ENCODE measurements around the gene RAB6B. TPM values are rescaled to one million over a fixed set of nuclear protein-coding genes. Genes with fewer than 3 reads are reported as not detected.

RAB6B gene
- total RNA-seq, 1 donor from 2014 or later, result 0.65 TPM

- intact Hi-C loops (cut with micrococcal nuclease), result no loop called here
- H3K9me3 Mint-ChIP-seq, result no peaks in the 10 kb centered on the region
- H3K36me3 Mint-ChIP-seq (ENCODE audit: low read depth), result no peaks in the 10 kb centered on the region
- no peak overlapping the region for H3K4me3 Mint-ChIP-seq
- no peaks in the 10 kb centered on the region for H3K4me1 Mint-ChIP-seq (ENCODE audit: low read depth)
- H3K27ac Mint-ChIP-seq, result no peak overlapping the region
- H3K27me3 Mint-ChIP-seq (ENCODE audit: insufficient read depth), result peaks cover 5% of the 10 kb centered on the region
- DNase-seq (ENCODE audit: low spot score), result no peak
These were observed 59.1 kb downstream of the RAB6B start for GRCh38 chr3:133836497-133837158.

- DNase-seq (ENCODE audit: low spot score), result no peak
- H3K27me3 Mint-ChIP-seq (ENCODE audit: insufficient read depth), result peaks cover 5% of the 10 kb centered on the region
- H3K4me1 Mint-ChIP-seq (ENCODE audit: low read depth), result no peaks in the 10 kb centered on the region
- no peak overlapping the region for H3K27ac Mint-ChIP-seq
- no peaks in the 10 kb centered on the region for H3K36me3 Mint-ChIP-seq (ENCODE audit: low read depth)
- H3K9me3 Mint-ChIP-seq, result no peaks in the 10 kb centered on the region
- intact Hi-C loops (cut with micrococcal nuclease), result no loop called here
- H3K4me3 Mint-ChIP-seq, result no peak overlapping the region
These were observed 59.7 kb downstream of the RAB6B start for GRCh38 chr3:133835961-133836360.

GRCh38 chr3:133835418-133835743 lies 60.3 kb downstream of the RAB6B start:
- no peak overlapping the region for H3K27ac Mint-ChIP-seq
- H3K36me3 Mint-ChIP-seq (ENCODE audit: low read depth), result no peaks in the 10 kb centered on the region
- DNase-seq (ENCODE audit: low spot score), result no peak
- intact Hi-C loops (cut with micrococcal nuclease), result no loop called here
- H3K9me3 Mint-ChIP-seq, result no peaks in the 10 kb centered on the region
- no peaks in the 10 kb centered on the region for H3K4me1 Mint-ChIP-seq (ENCODE audit: low read depth)
- no peak overlapping the region for H3K4me3 Mint-ChIP-seq
- H3K27me3 Mint-ChIP-seq (ENCODE audit: insufficient read depth), result peaks cover 5% of the 10 kb centered on the region

- no peak for DNase-seq (ENCODE audit: low spot score)
- intact Hi-C loops (cut with micrococcal nuclease), result no loop called here
These were observed 60.9 kb downstream of the RAB6B start for GRCh38 chr3:133834621-133835417.

GRCh38 chr3:133833880-133834620 lies 61.6 kb downstream of the RAB6B start:
- intact Hi-C loops (cut with micrococcal nuclease), result no loop called here
- Mint-ChIP-seq H3K36me3 (ENCODE audit: low read depth) (no peaks in the 10 kb centered on the region), H3K9me3 (no peaks in the 10 kb centered on the region), H3K27ac (no peak overlapping the region), H3K4me3 (no peak overlapping the region), H3K4me1 (ENCODE audit: low read depth) (no peaks in the 10 kb centered on the region), H3K27me3 (ENCODE audit: insufficient read depth) (peaks cover 3% of the 10 kb centered on the region)
- no peak for DNase-seq (ENCODE audit: low spot score)

More at GRCh38 chr3:133834621-133835417, 60.9 kb downstream of the RAB6B start:
- no peak overlapping the region for H3K27ac Mint-ChIP-seq
- no peak overlapping the region for H3K4me3 Mint-ChIP-seq
- no peaks in the 10 kb centered on the region for H3K36me3 Mint-ChIP-seq (ENCODE audit: low read depth)
- H3K27me3 Mint-ChIP-seq (ENCODE audit: insufficient read depth), result peaks cover 4% of the 10 kb centered on the region
- H3K9me3 Mint-ChIP-seq, result no peaks in the 10 kb centered on the region
- H3K4me1 Mint-ChIP-seq (ENCODE audit: low read depth), result no peaks in the 10 kb centered on the region

- H3K27ac Mint-ChIP-seq, result no peak overlapping the region
- no peak for DNase-seq (ENCODE audit: low spot score)
- peaks cover 3% of the 10 kb centered on the region for H3K27me3 Mint-ChIP-seq (ENCODE audit: insufficient read depth)
- intact Hi-C loops (cut with micrococcal nuclease), result no loop called here
- H3K36me3 Mint-ChIP-seq (ENCODE audit: low read depth), result no peaks in the 10 kb centered on the region
- H3K4me3 Mint-ChIP-seq, result no peak overlapping the region
- no peaks in the 10 kb centered on the region for H3K4me1 Mint-ChIP-seq (ENCODE audit: low read depth)
- no peaks in the 10 kb centered on the region for H3K9me3 Mint-ChIP-seq
These were observed 62.4 kb downstream of the RAB6B start for GRCh38 chr3:133833267-133833666.

- Mint-ChIP-seq H3K27me3 (ENCODE audit: insufficient read depth) (peaks cover 3% of the 10 kb centered on the region), H3K9me3 (no peaks in the 10 kb centered on the region), H3K27ac (no peak overlapping the region), H3K36me3 (ENCODE audit: low read depth) (no peaks in the 10 kb centered on the region), H3K4me3 (no peak overlapping the region), H3K4me1 (ENCODE audit: low read depth) (no peaks in the 10 kb centered on the region)
- DNase-seq (ENCODE audit: low spot score), result no peak
- intact Hi-C loops (cut with micrococcal nuclease), result no loop called here
These were observed 62.9 kb downstream of the RAB6B start for GRCh38 chr3:133832802-133833144.

- H3K4me3 Mint-ChIP-seq, result no peak overlapping the region
- no peak overlapping the region for H3K27ac Mint-ChIP-seq
- intact Hi-C loops (cut with micrococcal nuclease), result no loop called here
- no peak for DNase-seq (ENCODE audit: low spot score)
- peaks cover 3% of the 10 kb centered on the region for H3K27me3 Mint-ChIP-seq (ENCODE audit: insufficient read depth)
- H3K4me1 Mint-ChIP-seq (ENCODE audit: low read depth), result no peaks in the 10 kb centered on the region
- H3K9me3 Mint-ChIP-seq, result no peaks in the 10 kb centered on the region
- H3K36me3 Mint-ChIP-seq (ENCODE audit: low read depth), result no peaks in the 10 kb centered on the region
These were observed 63.5 kb downstream of the RAB6B start for GRCh38 chr3:133831966-133832801.

GRCh38 chr3:133830071-133830470 lies 65.6 kb downstream of the RAB6B start:
- intact Hi-C loops (cut with micrococcal nuclease), result no loop called here
- Mint-ChIP-seq H3K4me1 (ENCODE audit: low read depth) (no peaks in the 10 kb centered on the region), H3K4me3 (no peak overlapping the region), H3K27me3 (ENCODE audit: insufficient read depth) (no peaks in the 10 kb centered on the region), H3K9me3 (no peaks in the 10 kb centered on the region), H3K27ac (no peak overlapping the region), H3K36me3 (ENCODE audit: low read depth) (peaks cover 6% of the 10 kb centered on the region)
- DNase-seq (ENCODE audit: low spot score), result no peak

- H3K9me3 Mint-ChIP-seq, result no peaks in the 10 kb centered on the region
- peaks cover 7% of the 10 kb centered on the region for H3K36me3 Mint-ChIP-seq (ENCODE audit: low read depth)
- H3K4me1 Mint-ChIP-seq (ENCODE audit: low read depth), result no peaks in the 10 kb centered on the region
- no peak for DNase-seq (ENCODE audit: low spot score)
- no peak overlapping the region for H3K27ac Mint-ChIP-seq
- H3K4me3 Mint-ChIP-seq, result no peak overlapping the region
- no peaks in the 10 kb centered on the region for H3K27me3 Mint-ChIP-seq (ENCODE audit: insufficient read depth)
- intact Hi-C loops (cut with micrococcal nuclease), result no loop called here
These were observed 66.4 kb downstream of the RAB6B start for GRCh38 chr3:133829310-133829707.

- Mint-ChIP-seq H3K27me3 (ENCODE audit: insufficient read depth) (no peaks in the 10 kb centered on the region), H3K27ac (no peak overlapping the region), H3K9me3 (no peaks in the 10 kb centered on the region), H3K4me3 (no peak overlapping the region), H3K4me1 (ENCODE audit: low read depth) (no peaks in the 10 kb centered on the region), H3K36me3 (ENCODE audit: low read depth) (peaks cover 11% of the 10 kb centered on the region)
- no peak for DNase-seq (ENCODE audit: low spot score)
- intact Hi-C loops (cut with micrococcal nuclease), result no loop called here
These were observed 66.9 kb downstream of the RAB6B start for GRCh38 chr3:133828576-133829309.

GRCh38 chr3:133827684-133828083 lies 68.0 kb downstream of the RAB6B start:
- intact Hi-C loops (cut with micrococcal nuclease), result no loop called here
- Mint-ChIP-seq H3K9me3 (no peaks in the 10 kb centered on the region), H3K4me1 (ENCODE audit: low read depth) (no peaks in the 10 kb centered on the region), H3K27me3 (ENCODE audit: insufficient read depth) (no peaks in the 10 kb centered on the region), H3K27ac (no peak overlapping the region), H3K4me3 (no peak overlapping the region), H3K36me3 (ENCODE audit: low read depth) (peaks cover 15% of the 10 kb centered on the region)
- no peak for DNase-seq (ENCODE audit: low spot score)
